ENCODE measurements around the gene PAPSS1.

PAPSS1 gene

DNA sequence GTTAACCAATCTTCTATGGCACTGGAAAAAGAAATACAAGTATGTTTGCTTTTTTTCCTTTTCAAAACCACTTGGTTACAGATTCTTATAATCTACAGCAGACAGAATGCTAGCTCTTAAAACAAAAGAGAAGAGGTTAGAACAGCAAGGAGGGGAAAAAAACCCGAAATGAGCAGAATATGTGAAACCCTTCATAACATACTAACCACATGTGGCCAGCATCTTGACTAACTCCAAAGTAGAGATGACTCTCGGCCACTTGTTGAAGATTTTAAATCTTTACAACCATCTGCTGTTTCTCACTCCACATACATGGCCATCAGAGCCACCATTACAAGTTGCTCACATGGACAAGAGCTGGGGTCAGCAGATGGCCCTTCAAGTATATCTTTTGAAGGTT lies 100.3 kb downstream of the PAPSS1 start:
- no peak for DNase-seq

DNA sequence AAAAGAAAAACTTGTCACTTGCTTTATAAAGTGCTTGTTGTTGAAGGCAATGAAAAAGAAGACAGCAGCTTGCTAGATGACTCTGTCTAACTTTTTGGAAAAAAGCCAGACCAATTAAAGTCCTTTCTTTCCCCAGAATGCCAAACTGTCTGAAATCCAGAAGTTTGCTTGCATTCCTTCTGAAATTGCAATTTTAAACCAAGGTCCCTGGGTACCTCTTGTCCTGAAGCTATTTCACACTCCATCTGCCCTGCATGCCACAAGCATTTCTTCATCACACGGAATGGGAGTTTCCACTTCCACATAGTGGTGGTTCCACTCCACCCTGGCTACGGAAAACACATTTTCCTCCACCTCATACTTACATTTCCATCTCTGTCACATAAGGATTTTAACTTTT lies 101.0 kb downstream of the PAPSS1 start:
- DNase-seq = peak; percentile 67

DNA sequence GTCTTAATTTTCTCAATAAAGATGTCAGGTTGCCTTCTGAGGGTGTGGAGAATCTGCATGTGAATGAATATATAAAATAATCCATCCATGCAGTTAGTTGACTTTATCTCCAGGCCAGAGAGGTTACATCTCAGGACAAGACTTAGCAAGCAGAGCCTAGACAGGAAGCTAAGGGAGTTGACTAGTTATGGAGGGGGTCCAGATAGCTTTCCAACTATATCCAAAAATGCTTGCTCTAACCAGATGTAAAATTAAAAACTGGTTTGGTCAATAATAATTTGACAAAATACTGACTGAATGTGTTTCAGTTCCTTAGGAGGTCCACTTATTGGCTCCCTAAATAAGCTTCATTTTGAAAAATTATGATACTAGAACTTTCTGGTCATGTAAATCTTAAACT lies 101.4 kb downstream of the PAPSS1 start:
- DNase-seq = no peak

DNA sequence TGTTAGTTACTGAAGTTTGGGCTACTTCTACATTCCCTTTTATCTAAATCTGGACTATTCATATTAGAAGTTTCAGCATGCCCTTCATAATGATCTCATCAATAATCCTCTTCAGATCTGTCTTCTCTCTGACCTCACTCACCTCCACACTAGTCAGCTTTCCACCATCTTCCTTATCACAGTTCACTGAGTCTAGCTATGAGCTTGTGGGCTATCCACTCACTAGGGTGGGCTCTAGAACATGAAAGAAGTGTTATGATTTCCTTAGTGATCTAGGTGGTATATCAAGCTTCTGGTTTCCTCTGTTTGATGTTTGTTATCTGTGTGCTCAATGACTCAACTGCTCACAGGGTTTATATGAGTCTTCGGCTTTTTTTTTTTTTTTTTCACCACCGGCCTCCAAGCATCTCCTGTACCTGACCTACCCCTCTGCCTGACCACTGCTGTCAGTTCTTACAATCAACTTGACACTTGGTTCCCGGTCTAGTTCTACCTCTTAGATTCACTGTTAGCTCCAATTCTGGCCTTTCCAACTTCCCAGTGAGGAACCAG lies 103.1 kb downstream of the PAPSS1 start:
- DNase-seq = no peak

DNA sequence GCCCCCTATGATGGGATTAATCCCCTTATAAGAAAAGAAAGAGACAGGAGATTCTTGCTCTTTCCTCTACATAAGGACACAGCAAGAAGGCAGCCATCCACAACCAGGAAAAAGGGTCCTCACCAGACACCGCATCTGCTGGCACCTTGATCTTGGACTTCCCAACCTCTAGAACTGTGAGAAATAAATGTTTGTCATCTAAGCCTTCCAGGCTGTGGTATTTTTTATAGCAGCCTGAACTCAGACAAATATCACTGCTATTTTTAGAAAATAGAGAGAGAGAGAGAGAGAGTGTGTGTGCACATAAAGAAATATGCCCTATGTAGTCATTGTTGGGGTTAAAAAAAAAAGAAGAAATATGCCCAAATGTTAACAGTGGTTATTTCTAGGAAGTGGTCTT lies 104.2 kb downstream of the PAPSS1 start:
- DNase-seq = no peak

DNA sequence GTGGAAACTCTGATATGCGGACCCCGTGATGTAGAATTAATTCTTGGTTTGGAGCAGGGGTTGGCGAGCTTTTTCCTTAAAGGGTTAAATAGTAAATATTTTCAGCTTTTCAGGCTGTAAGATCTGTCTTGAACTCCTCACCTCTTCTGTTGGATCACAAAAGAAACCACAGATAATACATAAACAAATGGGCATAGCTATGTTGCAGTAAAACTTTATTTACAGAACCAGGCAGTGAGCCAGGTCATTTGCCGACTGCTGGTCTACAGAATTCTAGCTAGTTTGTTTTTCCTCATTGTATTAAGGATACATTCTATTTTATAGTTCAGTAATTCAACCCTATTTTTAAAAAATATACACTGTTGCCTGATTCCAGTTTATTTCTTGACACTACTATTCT lies 116.6 kb downstream of the PAPSS1 start:
- no peak for DNase-seq

DNA sequence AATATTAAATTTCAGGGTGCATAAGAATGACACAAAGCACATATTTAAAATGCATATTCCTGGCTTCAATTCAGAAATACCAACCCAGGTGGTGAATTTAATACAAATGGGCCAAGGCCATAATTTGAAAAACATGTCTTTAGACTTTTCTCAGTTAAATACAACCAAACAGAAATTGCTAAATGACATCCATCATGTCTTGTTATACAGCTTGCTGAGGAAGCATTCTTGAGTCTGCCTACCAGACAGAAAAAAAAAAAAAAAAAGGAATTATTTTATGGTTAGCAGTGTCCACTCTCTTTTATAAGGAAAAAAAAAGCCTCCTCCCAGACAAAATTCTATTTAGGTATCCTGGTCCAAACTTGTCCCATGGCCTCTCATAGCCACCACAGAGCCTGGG lies 119.1 kb downstream of the PAPSS1 start:
- DNase-seq = no peak

DNA sequence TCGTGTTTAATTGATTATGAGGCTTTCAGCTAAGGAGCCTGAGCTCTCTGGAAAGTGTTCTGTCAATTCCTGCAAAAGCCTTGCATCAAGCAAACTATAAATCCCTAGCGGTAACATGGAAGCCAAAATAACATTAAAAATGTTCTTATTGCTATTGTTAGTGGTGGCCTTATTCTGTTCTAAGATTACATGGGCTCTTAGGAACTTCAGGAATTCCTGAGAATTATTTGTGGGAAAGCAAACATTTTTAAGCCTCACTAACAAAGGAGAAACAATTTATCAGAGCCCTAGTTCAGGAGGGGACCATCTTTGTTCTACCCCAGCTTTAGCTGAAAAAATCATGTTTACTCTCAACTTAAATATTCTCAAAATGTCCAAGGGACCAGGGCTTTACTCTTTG lies 119.6 kb downstream of the PAPSS1 start:
- no peak for DNase-seq

DNA sequence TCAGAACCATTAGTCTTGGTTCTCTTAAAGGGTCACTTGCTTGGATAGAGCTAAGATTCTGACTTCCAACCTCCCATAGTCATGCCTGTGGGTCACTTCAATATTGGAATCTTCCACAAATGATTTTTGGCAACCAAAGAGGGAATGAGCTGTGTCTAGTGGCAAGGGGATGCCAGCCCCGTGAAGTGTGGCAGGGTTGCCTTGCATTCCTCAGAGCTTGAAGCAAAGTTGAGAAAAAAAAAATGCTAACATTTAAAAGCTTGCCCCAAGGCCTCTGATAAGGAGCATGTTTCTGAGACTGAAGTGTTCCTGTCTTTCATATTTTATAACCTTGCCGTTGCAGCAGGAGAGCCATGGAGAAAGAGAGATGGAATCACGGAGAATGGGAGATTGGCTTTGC lies 120.2 kb downstream of the PAPSS1 start:
- DNase-seq = no peak

DNA sequence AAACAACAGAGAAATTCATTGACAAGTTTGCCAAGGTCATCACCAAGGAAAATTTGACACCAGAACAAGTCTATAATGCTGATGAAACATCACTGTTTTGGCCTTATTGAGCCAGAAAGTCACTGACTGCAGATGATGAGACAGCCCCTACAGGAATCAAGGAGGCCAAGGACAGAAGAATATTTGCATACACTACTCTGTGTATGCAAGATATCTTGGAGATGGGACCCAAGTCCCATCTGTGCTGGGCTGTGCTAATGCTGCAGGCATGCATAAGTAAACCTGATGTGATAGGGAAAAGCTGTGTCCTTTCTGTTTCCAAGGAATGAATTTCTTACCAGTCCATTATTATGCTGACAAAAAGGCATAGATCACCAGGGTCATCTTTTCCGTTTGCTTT lies 126.8 kb downstream of the PAPSS1 start:
- DNase-seq = no peak

DNA sequence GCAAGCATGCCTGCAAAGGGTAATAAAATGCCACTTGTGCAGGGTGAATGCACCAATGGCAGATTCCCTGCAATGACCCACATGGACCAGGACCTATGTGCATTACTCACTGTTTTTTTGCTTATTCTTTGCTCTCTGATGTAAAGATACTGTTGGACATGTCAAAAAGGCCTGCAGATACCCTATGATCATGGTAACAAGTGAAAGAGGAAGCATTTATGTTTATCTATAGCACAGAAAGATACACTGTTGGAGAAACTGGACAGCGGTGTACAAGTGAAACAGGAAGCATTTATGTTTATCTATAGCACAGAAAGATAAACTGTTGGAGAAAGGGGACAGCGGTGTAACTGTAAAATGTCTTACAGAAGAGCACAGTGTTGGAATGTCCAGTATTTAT lies 127.5 kb downstream of the PAPSS1 start:
- no peak for DNase-seq

DNA sequence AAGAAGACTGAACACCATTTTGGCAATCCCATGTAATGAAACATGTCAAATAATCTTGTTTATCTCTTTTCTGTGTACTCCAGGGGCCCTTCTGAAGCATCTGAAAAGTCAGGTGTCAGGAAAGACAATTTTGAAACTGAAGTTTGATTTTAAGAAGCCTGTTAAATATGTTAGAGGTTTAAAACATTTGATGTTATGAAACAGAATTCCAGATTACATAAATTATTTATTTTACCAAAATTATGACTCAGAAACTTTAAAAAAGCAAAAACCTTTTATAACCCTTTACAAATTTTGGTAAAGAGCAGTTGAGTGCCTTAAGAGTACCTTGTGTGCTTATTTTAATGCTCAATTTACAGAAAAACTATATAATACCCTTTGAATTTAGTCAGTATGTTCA lies 130.8 kb downstream of the PAPSS1 start:
- no peak for DNase-seq

DNA sequence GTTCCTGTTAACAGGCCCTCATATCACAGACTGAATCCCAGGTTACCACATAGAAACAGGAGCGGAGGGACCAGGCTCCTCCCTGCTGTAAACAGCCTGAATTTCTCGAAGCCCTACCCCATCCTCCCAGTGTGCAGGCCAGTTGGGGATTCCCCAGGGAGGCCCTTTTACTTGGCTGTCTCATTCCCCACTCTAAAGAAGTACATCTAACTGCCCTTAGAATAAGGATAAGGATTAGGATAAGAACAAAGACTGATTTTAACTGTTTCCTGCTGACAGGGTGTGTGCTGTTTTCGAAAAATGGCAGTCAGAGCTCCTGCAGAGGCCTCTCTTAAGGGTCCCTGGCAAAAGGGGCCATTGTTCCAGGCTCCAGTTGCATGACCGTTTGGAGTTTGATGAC lies 133.7 kb downstream of the PAPSS1 start:
- DNase-seq = no peak

DNA sequence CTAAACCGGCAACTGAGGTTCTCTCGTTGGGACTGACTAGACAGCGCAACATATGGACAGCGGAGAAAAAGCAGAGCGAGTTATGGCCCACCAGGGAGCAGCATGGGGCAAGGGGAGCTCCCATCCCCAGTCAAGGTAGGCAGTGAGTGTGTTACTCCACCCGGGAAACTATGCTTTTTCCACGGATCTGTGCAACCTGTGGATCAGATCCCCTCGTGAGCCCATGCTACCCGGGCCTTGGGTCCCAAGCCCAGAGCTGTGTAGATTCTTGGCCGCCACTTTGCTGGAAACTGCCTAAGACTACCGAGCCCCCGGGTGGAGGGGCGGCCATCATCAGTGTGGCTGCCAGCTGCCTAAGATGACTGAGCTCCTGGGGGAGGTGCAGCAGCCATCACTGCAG lies 140.9 kb downstream of the PAPSS1 start:
- peak; percentile 34 for DNase-seq

DNA sequence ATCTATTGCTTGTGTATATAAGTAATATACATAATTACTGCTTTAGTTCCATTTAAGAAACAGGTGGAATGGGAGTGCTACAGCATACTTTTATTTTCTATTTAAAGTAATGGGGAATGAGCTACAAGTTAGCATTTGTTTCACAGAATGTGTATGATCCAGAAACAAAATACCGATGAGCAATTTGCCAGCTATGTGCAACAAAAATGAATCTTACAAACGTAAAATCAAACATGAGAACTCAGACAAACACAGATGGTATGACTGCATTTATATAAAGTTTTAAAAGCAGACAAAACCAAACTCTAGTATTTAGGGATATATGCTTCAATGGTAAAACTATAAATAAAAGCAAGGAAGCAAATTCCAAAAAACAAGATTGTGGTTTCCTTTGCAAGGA lies 141.7 kb downstream of the PAPSS1 start:
- DNase-seq = no peak

DNA sequence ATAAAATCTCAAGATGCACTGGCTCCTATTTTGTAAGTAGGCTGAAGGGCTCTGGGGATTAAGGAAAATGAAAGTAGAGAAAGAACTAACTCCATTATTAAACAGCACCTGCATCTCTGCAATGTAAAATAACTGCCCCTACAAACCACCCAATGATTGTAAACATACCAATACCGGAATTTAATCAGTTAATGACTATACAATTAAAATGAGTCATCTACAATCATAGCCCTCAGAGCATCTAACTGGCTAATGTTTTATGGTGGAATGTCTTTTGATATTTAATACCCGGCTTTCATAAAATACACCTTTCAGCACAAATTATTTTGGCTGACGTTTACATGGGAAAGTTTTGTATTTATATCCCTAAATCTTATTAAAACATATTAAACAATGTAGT lies 142.3 kb downstream of the PAPSS1 start:
- DNase-seq = no peak

DNA sequence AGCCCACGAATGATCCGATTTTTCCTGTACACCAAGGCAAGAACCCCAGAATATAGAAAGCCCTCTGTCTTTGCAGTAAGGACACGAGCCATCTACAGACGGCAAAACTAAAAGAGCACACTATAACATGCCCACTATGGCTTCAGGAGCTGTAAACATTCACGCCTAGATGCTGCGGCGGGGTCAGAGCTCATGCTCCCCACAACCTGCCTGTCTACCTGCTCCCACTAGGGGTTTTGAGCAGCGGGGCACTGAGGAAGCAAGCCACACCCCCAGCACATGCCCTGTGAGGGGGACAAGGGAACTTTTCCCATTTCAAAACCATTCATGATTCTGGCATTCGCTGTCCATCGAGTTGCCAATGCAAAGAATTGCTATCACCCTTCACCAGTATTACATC lies 144.8 kb downstream of the PAPSS1 start:
- DNase-seq = no peak

DNA sequence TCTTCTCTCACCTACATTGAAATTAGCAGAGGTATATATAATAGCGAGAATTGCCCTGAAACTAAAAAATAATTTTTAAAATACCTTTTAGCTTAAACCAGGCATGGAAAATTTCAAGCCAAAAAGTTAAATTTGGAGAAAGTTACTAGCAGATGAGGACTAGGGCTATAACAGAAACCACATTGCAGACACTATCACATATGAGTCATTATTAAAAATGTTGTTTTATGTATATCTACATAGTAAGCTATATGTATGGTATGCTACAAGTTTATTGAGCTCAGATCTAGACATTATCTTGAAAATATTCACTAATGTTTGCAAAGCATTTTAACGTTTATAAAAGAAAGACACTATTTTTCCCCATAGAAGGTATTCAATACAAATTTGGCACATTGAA lies 147.8 kb downstream of the PAPSS1 start:
- no peak for DNase-seq

DNA sequence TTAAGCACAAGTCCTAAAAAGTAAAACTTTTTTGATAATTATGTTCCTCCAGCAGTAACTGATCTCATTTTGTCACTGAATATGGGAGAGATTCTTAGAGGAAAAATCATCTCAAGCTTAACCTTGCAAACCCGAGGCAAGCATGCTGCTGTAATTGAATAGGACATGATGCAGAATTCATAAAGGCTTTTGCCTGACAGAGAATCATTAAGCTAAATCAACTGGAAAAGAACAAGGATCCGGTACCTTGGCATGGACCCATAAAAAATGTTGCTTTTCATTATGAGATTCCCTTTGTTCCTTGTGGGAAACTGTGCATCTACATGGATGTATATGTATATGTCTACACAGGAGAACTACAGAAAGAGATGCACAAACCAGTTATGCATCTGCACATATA lies 149.1 kb downstream of the PAPSS1 start:
- no peak for DNase-seq

DNA sequence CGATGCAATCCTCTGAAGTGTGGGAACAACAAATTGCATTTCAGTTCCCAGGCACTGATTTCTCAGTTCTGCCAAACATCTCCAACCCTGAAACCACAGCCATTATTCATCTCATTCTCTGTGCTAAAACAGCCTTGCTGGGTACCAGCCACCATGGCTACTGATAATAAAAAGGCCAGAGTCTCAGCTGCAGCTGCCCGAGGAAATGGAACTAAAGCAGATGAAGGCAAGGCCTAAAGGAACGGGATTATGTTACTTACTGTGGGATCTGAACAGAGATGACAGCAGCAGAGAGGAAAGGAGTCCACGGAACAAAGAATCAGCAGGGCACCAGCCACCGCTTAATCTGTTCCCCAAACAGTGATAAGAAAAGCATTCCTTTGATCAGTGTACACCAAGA lies 155.7 kb downstream of the PAPSS1 start:
- no peak for DNase-seq
